ENCODE results near the gene DNAH14. TPM values are rescaled to one million over a fixed set of nuclear protein-coding genes. Genes with fewer than 3 reads are reported as not detected.
"Not testable (repeated sequence)": the region's sequence is repeated elsewhere in the genome, so short reads cannot be mapped to it uniquely, and the experiment has no call there.

The DNAH14 gene
- total RNA-seq, 4 donors from 2014 or later = 9.5 to 32.4 (median 14.8) TPM

DNA sequence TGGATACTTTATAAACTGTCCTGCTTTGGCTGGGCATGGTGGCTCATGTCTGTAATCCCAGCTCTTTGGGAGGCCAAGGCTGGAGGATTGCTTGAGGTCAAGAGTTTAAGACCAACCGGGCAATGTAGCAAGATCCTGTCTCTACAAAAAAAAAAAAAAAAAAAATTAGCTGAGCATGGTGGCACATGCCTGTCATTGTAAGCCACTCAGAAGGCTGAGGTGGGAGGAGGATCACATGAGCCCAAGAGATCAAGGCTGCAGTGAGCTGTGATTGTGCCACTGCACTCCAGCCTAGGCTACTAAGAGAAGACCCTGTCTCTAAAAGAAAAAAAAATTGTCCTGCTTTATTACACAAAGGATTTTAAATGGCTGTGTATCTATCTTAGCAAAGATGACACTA is 403.2 kb downstream of the DNAH14 start:
- Histone ChIP-seq H3K27me3 (no peaks in the 10 kb centered on the region), H3K4me1 (no peaks in the 10 kb centered on the region), H3K36me3 (no peaks in the 10 kb centered on the region), H3K9me3 (no peaks in the 10 kb centered on the region), H3K4me3 (no peak overlapping the region), H3K27ac (no peak overlapping the region)
- WGBS, 2 donors (ENCODE audit: low coverage in 1 of 2) = 86% methylated on average over 1 of the region's 1 CpG; no CpG with 5 or more reads in 1 of the 2 donors
- ATAC-seq = no peak
- TF ChIP-seq POLR2A (IDR thresholded peaks at IDR 0.05) = no peak
- no peak for TF ChIP-seq POLR2AphosphoS5 (IDR thresholded peaks at IDR 0.05)
- TF ChIP-seq, protein P1, sequence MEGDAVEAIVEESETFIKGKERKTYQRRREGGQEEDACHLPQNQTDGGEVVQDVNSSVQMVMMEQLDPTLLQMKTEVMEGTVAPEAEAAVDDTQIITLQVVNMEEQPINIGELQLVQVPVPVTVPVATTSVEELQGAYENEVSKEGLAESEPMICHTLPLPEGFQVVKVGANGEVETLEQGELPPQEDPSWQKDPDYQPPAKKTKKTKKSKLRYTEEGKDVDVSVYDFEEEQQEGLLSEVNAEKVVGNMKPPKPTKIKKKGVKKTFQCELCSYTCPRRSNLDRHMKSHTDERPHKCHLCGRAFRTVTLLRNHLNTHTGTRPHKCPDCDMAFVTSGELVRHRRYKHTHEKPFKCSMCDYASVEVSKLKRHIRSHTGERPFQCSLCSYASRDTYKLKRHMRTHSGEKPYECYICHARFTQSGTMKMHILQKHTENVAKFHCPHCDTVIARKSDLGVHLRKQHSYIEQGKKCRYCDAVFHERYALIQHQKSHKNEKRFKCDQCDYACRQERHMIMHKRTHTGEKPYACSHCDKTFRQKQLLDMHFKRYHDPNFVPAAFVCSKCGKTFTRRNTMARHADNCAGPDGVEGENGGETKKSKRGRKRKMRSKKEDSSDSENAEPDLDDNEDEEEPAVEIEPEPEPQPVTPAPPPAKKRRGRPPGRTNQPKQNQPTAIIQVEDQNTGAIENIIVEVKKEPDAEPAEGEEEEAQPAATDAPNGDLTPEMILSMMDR (IDR thresholded peaks at IDR 0.05) = no peak
- TF ChIP-seq EP300 (IDR thresholded peaks at IDR 0.05) = no peak

DNA sequence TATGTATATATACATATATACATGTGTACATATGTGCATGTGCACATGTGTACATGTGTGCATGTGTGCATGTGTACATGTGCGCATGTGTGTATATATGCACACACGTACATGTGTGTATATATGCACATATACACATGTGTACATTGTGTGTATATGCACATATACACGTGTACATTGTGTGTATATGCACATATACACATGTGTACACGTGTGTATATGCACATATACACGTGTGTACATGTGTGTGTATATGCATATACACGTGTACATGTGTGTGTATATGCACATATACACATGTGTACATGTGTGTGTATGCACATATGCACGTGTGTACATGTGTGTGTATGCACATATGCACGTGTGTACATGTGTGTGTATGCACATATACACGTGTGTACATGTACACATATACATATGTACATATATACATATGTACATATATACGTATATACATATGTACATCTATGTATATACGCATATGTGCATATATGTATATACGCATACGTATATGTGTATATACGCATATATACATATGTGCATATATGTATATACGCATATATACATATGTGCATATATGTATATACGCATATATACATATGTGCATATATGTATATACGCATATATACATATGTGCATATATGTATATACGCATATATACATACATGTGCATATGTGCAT is 405.8 kb downstream of the DNAH14 start:
- not testable (repeated sequence) for H3K9me3 ChIP-seq, H3K36me3 ChIP-seq, H3K27ac ChIP-seq, H3K27me3 ChIP-seq, ATAC-seq, H3K4me1 ChIP-seq, H3K4me3 ChIP-seq
- WGBS, 2 donors (ENCODE audit: low coverage in 1 of 2) = 31 to 56% methylated on average over 17 to 18 of the region's 18 CpGs

- Histone ChIP-seq H3K27me3 (no peaks in the 10 kb centered on the region), H3K4me1 (no peaks in the 10 kb centered on the region), H3K4me3 (no peak overlapping the region), H3K36me3 (no peaks in the 10 kb centered on the region), H3K9me3 (no peaks in the 10 kb centered on the region), H3K27ac (no peak overlapping the region)
- TF ChIP-seq, protein P1 (IDR thresholded peaks at IDR 0.05) = no peak
- no peak for TF ChIP-seq EP300 (IDR thresholded peaks at IDR 0.05)
- TF ChIP-seq POLR2AphosphoS5 (IDR thresholded peaks at IDR 0.05) = no peak
- TF ChIP-seq POLR2A (IDR thresholded peaks at IDR 0.05) = no peak
- no peak for ATAC-seq
- 93% methylated on average over 3 of the region's 3 CpGs; no CpG with 5 or more reads in 1 of the 2 donors for WGBS, 2 donors (ENCODE audit: low coverage in 1 of 2)
Observed at GRCh38 chr1:225338545-225338944, 409.1 kb downstream of the DNAH14 start.

GRCh38 chr1:225341642-225342041 is 412.2 kb downstream of the DNAH14 start:
- ATAC-seq = no peak
- H3K27me3 ChIP-seq = no peaks in the 10 kb centered on the region
- H3K4me1 ChIP-seq = no peaks in the 10 kb centered on the region
- no peaks in the 10 kb centered on the region for H3K36me3 ChIP-seq
- 87 to 92% methylated on average over 3 of the region's 3 CpGs for WGBS, 2 donors (ENCODE audit: low coverage in 1 of 2)
- H3K4me3 ChIP-seq = no peak overlapping the region
- H3K27ac ChIP-seq = no peak overlapping the region
- no peaks in the 10 kb centered on the region for H3K9me3 ChIP-seq
- TF ChIP-seq POLR2A (IDR thresholded peaks at IDR 0.05) (no peak), POLR2AphosphoS5 (IDR thresholded peaks at IDR 0.05) (no peak), EP300 (IDR thresholded peaks at IDR 0.05) (no peak)
- TF ChIP-seq, protein P1 (IDR thresholded peaks at IDR 0.05) = no peak

GRCh38 chr1:225342695-225343094 is 413.2 kb downstream of the DNAH14 start:
- H3K36me3 ChIP-seq = no peaks in the 10 kb centered on the region
- H3K4me3 ChIP-seq = no peak overlapping the region
- ATAC-seq = no peak
- no peak overlapping the region for H3K27ac ChIP-seq
- no peaks in the 10 kb centered on the region for H3K27me3 ChIP-seq
- TF ChIP-seq POLR2A (IDR thresholded peaks at IDR 0.05) (no peak), POLR2AphosphoS5 (IDR thresholded peaks at IDR 0.05) (no peak), EP300 (IDR thresholded peaks at IDR 0.05) (no peak)
- TF ChIP-seq, protein P1 (IDR thresholded peaks at IDR 0.05) = no peak
- no peaks in the 10 kb centered on the region for H3K4me1 ChIP-seq
- H3K9me3 ChIP-seq = no peaks in the 10 kb centered on the region
- WGBS, 2 donors (ENCODE audit: low coverage in 1 of 2) = 71 to 96% methylated on average over 4 to 7 of the region's 7 CpGs
